Fibroblast of lung (primary cell): ENCODE data around the gene SLC4A3. TPM values are rescaled to one million over a fixed set of nuclear protein-coding genes. Genes with fewer than 3 reads are reported as not detected.

Experiments used
- DNase-seq, 2 donors: peaks; one replicate each; pipeline versions ENCODE4 v3.0.0 to v3.0.0-alpha.2; 2010; ENCODE audit warnings: low read depth in 2 of 2
- H2AFZ ChIP-seq: 2 replicates; pipeline ENCODE4 v1.5.1; 2012; ENCODE audit warnings: low read length, control low read depth, inconsistent platforms
- H3K27ac ChIP-seq: 2 replicates; pipeline ENCODE4 v1.5.1; 2011; ENCODE audit warnings: low read length, control low read depth; ENCODE audit not compliant: insufficient read depth
- H3K27me3 ChIP-seq: 2 replicates; pipeline ENCODE4 v1.5.1; 2011; ENCODE audit warnings: mild to moderate bottlenecking, low read length; ENCODE audit not compliant: control insufficient read depth, insufficient read depth
- H3K36me3 ChIP-seq: 2 replicates; pipeline ENCODE4 v1.5.1; 2011; ENCODE audit warnings: low read length; ENCODE audit not compliant: control insufficient read depth, insufficient read depth
- H3K4me1 ChIP-seq: 2 replicates; pipeline ENCODE4 v1.5.1; 2011; ENCODE audit warnings: low read length; ENCODE audit not compliant: control insufficient read depth, insufficient read depth; ENCODE audit errors: extremely low read depth
- H3K4me2 ChIP-seq: 2 replicates; pipeline ENCODE4 v1.5.1; 2011; ENCODE audit warnings: low read length, control low read depth; ENCODE audit not compliant: insufficient read depth; ENCODE audit errors: extremely low read depth
- H3K4me3 ChIP-seq, 4 experiments: fragments of 200-600 bp in 1 of 4; sonication (generic) in 1 of 4; replicated peaks in 1 of 4; 2 replicates each; pipeline ENCODE4 v1.5.1; 2011 to 2016; ENCODE audit warnings: low read length in 4 of 4, low read depth in 3 of 4, mild to moderate bottlenecking in 3 of 4, control low read depth in 2 of 4, inconsistent platforms in 1 of 4, mixed read lengths in 1 of 4; ENCODE audit not compliant: insufficient read depth in 1 of 4; ENCODE audit errors: control extremely low read depth in 1 of 4
- H3K79me2 ChIP-seq: 2 replicates; pipeline ENCODE4 v1.5.1; 2012; ENCODE audit warnings: mild to moderate bottlenecking, low read length, inconsistent platforms; ENCODE audit not compliant: control insufficient read depth, insufficient read depth
- H3K9ac ChIP-seq: 2 replicates; pipeline ENCODE4 v1.5.1; 2011; ENCODE audit warnings: mild to moderate bottlenecking, low read length, control low read depth; ENCODE audit not compliant: insufficient read depth
- H3K9me3 ChIP-seq: 2 replicates; pipeline ENCODE4 v1.5.1; 2012; ENCODE audit warnings: low read depth, low read length; ENCODE audit not compliant: control insufficient read depth, insufficient read depth
- H4K20me1 ChIP-seq: 2 replicates; pipeline ENCODE4 v1.5.1; 2011; ENCODE audit warnings: low read length; ENCODE audit not compliant: control insufficient read depth, insufficient read depth; ENCODE audit errors: extremely low read depth
- CTCF ChIP-seq, 2 donors: IDR thresholded peaks in 1 of 2; conservative IDR thresholded peaks in 1 of 2; 1 replicate in 1 of 2; 2 replicates in 1 of 2; pipeline ENCODE4 v1.5.1; 2011 to 2012; ENCODE audit warnings: low read length in 2 of 2, control low read depth in 1 of 2, inconsistent platforms in 1 of 2, low read depth in 1 of 2, mild to moderate bottlenecking in 1 of 2
- EZH2 ChIP-seq: IDR thresholded peaks from 2 replicates; pipeline ENCODE4 v1.5.1; 2012; ENCODE audit warnings: low read length, control low read depth, mild to moderate bottlenecking; ENCODE audit errors: missing control alignments
- polyA plus RNA-seq, 2 donors: library from polyadenylated mRNA; depleted of rRNA in 1 of 2; stranded (reverse) in 1 of 2; unstranded in 1 of 2; fragments of >200 nt; gene quantifications; 2 replicates each; pipeline ENCODE4 v1.2.1, GENCODE V29; 2011 to 2012; ENCODE audit warnings: missing spikeins in 1 of 2
- total RNA-seq: library from RNA; depleted of rRNA; stranded (reverse); fragments of >200 nt; gene quantifications from 2 replicates; pipeline ENCODE4 v1.2.1, GENCODE V29; 2014

Gene SLC4A3
- total and polyA plus RNA-seq, 2 donors (not counting 1 experiment from before 2014, with no cell fraction given), result 1.4 to 1.5 TPM

- Histone ChIP-seq H3K9me3 (no peaks in the 10 kb centered on the region), H3K27ac (no peak overlapping the region), H3K27me3 (peaks cover 9% of the 10 kb centered on the region), H3K4me1 (no peaks in the 10 kb centered on the region), H3K36me3 (no peaks in the 10 kb centered on the region), H3K4me2 (no peak overlapping the region), H3K4me3 (no peak overlapping the region), H4K20me1 (no peaks in the 10 kb centered on the region), H3K79me2 (no peaks in the 10 kb centered on the region), H3K9ac (no peak overlapping the region), H2AFZ (no peak overlapping the region)
- DNase-seq, result no peak
- TF ChIP-seq EZH2 (no peak), CTCF (conservative IDR thresholded peaks at IDR 0.05 in 1 of 2, IDR thresholded peaks at IDR 0.05 in 1 of 2; ENCODE audit: low read depth in 1 of 2, low read length in 2 of 2) (no peak)
Measured at GRCh38 chr2:219625179-219625578, 2.3 kb upstream of the SLC4A3 start.

- Histone ChIP-seq H3K79me2 (no peaks in the 10 kb centered on the region), H3K9me3 (no peaks in the 10 kb centered on the region), H3K27ac (no peak overlapping the region), H4K20me1 (no peaks in the 10 kb centered on the region), H3K9ac (no peak overlapping the region), H3K4me3 (no peak overlapping the region), H2AFZ (no peak overlapping the region), H3K36me3 (no peaks in the 10 kb centered on the region), H3K4me2 (no peak overlapping the region), H3K27me3 (peaks cover 9% of the 10 kb centered on the region), H3K4me1 (no peaks in the 10 kb centered on the region)
- no peak for DNase-seq
- TF ChIP-seq CTCF (conservative IDR thresholded peaks at IDR 0.05 in 1 of 2, IDR thresholded peaks at IDR 0.05 in 1 of 2; ENCODE audit: low read depth in 1 of 2, low read length in 2 of 2), result no peak
Measured at GRCh38 chr2:219626540-219626939, 890 bp upstream of the SLC4A3 start.

DNA sequence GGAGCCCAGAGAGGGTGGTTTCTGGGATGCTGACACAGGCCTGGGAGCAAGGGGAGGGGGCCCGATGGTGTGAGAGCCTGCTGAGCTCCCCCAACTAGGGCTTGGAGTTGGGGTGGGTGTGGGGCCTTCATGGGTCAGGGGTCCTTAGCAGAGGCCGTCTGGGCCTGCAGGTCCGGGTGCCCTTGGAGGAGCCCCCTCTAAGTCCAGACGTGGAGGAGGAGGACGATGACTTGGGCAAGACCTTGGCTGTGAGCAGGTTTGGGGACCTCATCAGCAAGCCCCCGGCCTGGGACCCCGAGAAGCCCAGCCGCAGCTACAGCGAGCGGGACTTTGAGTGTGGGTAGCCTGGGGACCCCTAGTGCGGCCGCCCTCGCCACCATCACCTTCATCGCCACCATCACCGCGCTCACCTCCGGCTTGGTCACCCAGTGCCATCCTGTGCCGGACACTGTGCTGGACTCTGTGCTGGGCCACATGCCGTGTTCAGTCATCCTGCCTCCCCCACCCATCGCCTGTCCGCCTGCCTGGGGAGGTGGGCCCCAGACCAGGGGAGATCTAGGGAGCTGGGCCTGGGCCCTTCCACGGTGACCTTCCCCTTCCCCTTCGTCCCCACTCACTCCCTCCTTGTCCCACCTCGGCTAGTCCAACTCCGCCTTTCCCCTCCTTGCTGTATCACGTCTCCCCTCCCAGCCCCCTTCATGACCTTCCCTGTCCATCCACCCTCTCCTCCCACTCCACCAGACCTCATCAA lies 980 bp downstream of the SLC4A3 start:
- Histone ChIP-seq H3K9ac (no peak overlapping the region), H3K4me3 (peak overlapping the region in 2 of 4 experiments; percentile 32 to 54), H3K36me3 (no peaks in the 10 kb centered on the region), H3K9me3 (no peaks in the 10 kb centered on the region), H3K4me2 (no peak overlapping the region), H4K20me1 (no peaks in the 10 kb centered on the region), H3K79me2 (no peaks in the 10 kb centered on the region), H3K4me1 (no peaks in the 10 kb centered on the region), H3K27me3 (peaks cover 5% of the 10 kb centered on the region), H3K27ac (no peak overlapping the region), H2AFZ (no peak overlapping the region)
- no peak for TF ChIP-seq CTCF (conservative IDR thresholded peaks at IDR 0.05 in 1 of 2, IDR thresholded peaks at IDR 0.05 in 1 of 2; ENCODE audit: low read depth in 1 of 2, low read length in 2 of 2)
- TF ChIP-seq EZH2, result no peak
- no peak for DNase-seq
